OCI-LY3 (cell line): Measurements from ENCODE around the gene ALKBH5.

Experiments
- EZH2phosphoT487 ChIP-seq: fragments of 200-600 bp; shearing (Covaris generic); IDR thresholded peaks from 2 replicates; pipeline ENCODE4 v1.6.1; 2018; ENCODE audit warnings: antibody characterized with exemption, mixed run types, low read depth
- TF ChIP-seq, protein P1 (sequence below): fragments of 200-600, 300-600 bp; sonication (generic); IDR thresholded peaks from 2 replicates; pipeline ENCODE4 v1.5.1; 2014; ENCODE audit warnings: antibody characterized with exemption, low read length, low read depth

DNA sequence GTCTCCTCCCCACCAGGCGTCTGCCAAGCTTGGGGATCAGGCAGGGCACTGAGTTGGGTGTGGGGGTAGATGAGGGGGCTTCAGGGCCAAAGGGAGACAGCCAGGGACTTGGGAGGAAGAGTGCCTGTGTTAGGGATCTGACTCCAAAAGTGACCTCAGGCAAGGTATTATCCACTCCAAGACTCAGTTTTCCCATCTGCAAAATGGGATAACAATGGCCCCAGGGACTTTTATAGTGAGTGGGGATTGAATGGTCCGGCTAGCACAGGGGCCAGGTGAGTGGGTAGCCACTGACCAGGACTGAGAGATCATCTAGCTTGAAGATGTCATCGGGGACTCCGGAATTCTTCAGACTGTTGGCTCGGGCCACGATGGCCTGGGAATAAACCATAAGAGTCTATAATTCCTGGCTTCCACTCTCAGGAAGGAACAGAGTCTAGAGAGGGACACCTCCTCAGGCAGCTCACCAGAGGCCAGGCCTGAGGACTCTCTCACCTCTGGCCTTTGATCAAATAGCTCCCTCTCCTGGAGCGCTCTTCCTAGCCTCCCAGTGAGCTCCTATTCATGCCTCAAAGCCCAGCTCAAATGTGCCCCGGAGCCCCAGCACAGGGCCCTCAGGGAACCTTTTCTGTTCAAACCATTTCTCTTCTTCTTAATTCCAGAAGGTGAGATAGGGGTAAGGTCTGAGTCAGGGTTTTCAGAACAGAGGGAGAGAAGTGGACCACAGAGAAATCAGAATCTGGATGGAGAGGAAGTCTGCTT, 71.4 kb downstream of the ALKBH5 start:
- TF ChIP-seq, protein P1, sequence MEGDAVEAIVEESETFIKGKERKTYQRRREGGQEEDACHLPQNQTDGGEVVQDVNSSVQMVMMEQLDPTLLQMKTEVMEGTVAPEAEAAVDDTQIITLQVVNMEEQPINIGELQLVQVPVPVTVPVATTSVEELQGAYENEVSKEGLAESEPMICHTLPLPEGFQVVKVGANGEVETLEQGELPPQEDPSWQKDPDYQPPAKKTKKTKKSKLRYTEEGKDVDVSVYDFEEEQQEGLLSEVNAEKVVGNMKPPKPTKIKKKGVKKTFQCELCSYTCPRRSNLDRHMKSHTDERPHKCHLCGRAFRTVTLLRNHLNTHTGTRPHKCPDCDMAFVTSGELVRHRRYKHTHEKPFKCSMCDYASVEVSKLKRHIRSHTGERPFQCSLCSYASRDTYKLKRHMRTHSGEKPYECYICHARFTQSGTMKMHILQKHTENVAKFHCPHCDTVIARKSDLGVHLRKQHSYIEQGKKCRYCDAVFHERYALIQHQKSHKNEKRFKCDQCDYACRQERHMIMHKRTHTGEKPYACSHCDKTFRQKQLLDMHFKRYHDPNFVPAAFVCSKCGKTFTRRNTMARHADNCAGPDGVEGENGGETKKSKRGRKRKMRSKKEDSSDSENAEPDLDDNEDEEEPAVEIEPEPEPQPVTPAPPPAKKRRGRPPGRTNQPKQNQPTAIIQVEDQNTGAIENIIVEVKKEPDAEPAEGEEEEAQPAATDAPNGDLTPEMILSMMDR = no peak
- no peak for TF ChIP-seq EZH2phosphoT487
